CD4-positive, alpha-beta T cell (primary cell): ENCODE results near the gene ANO8. TPM values are rescaled to one million over a fixed set of nuclear protein-coding genes. Genes with fewer than 3 reads are reported as not detected.
A peak's percentile ranks its signal among the peaks of the same experiment; 100 is the strongest.

ENCODE experiments used
- ATAC-seq: fragments of 200-7000 bp; cut with Tn5 transposase; one replicate; pipeline ENCODE4 v1.10.0; 2022; ENCODE audit warnings: mild to moderate bottlenecking; ENCODE audit not compliant: poor library complexity
- CTCF ChIA-PET: fragments of 350-600 bp; sonication (Branson Sonifier 250); formaldehyde crosslinking; loops from one replicate; lab custom pipeline; 2021; ENCODE audit warnings: antibody characterized with exemption, inconsistent platforms; lab: Charles Lee
- POLR2A ChIA-PET: fragments of 350-600 bp; sonication (Branson Sonifier 250); formaldehyde crosslinking; loops from one replicate; lab custom pipeline; 2021; ENCODE audit warnings: antibody characterized with exemption, inconsistent platforms; lab: Charles Lee
- DNase-seq, 14 experiments: peaks; one replicate each; pipeline ENCODE4 v3.0.0-alpha.2; 2013 to 2020; ENCODE audit warnings: mixed read lengths in 2 of 14
- H3K27ac ChIP-seq, 2 donors: one replicate each; pipeline versions ENCODE4 v1.5.1 to v1.7.0; 2013; ENCODE audit warnings: low read length in 2 of 2, low read depth in 1 of 2, mild to moderate bottlenecking in 1 of 2
- H3K27me3 ChIP-seq, 2 experiments: 1 replicate in 1 of 2; 2 replicates in 1 of 2; pipeline versions ENCODE4 v1.6.1 to v1.7.0; 2013; ENCODE audit warnings: low read length in 2 of 2, control low read depth in 1 of 2, mild to moderate bottlenecking in 1 of 2, moderate library complexity in 1 of 2; ENCODE audit not compliant: insufficient read depth in 2 of 2, control insufficient read depth in 1 of 2
- H3K36me3 ChIP-seq: one replicate; pipeline ENCODE4 v1.6.1; 2013; ENCODE audit warnings: low read length, control low read depth; ENCODE audit not compliant: insufficient read depth
- H3K4me1 ChIP-seq: one replicate; pipeline ENCODE4 v1.6.1; 2013; ENCODE audit warnings: low read length, control low read depth; ENCODE audit not compliant: insufficient read depth
- H3K4me3 ChIP-seq: one replicate; pipeline ENCODE4 v1.5.1; 2013; ENCODE audit warnings: mild to moderate bottlenecking, low read length, moderate library complexity
- H3K9me3 ChIP-seq, 2 experiments: 1 replicate in 1 of 2; 2 replicates in 1 of 2; pipeline versions ENCODE4 v1.6.1 to v1.7.0; 2013; ENCODE audit warnings: low read length in 2 of 2, mild to moderate bottlenecking in 2 of 2, control low read depth in 1 of 2, moderate library complexity in 1 of 2; ENCODE audit not compliant: control insufficient read depth in 1 of 2, insufficient read depth in 1 of 2
- H3K27ac Mint-ChIP-seq: one replicate; pipeline ENCODE4 v1.8.0; 2020; ENCODE audit warnings: mixed read lengths
- H3K27me3 Mint-ChIP-seq: one replicate; pipeline ENCODE4 v1.8.0; 2021; ENCODE audit warnings: mixed read lengths
- H3K36me3 Mint-ChIP-seq: one replicate; pipeline ENCODE4 v1.8.0; 2021; ENCODE audit warnings: low read depth, mixed read lengths
- H3K4me1 Mint-ChIP-seq: one replicate; pipeline ENCODE4 v1.8.0; 2021; ENCODE audit warnings: low read depth, mixed read lengths
- H3K4me3 Mint-ChIP-seq: one replicate; pipeline ENCODE4 v1.8.0; 2020; ENCODE audit warnings: mild to moderate bottlenecking, mixed read lengths
- H3K9me3 Mint-ChIP-seq: one replicate; pipeline ENCODE4 v1.8.0; 2020; ENCODE audit warnings: mixed read lengths
- intact Hi-C, 2 experiments: fragments of 100-400 bp; cut with DNase I in 1 of 2; cut with micrococcal nuclease in 1 of 2; formaldehyde crosslinking; loops; one replicate each; pipeline versions ENCODE4 v1.15.1 to v1.9.0; 2023 to 2025; cut with DNase I, micrococcal nuclease
- total RNA-seq, 174 experiments: library from RNA in 2 of 174; stranded (reverse) in 2 of 174; gene quantifications; one replicate each; pipeline ENCODE4 v1.2.3 and lab custom pipeline; 2021 to 2026
- TF ChIP-seq, protein P1 (sequence below): fragments of 200-600 bp; IDR thresholded peaks from one replicate; pipeline ENCODE4 v1.8.0; 2022; ENCODE audit warnings: antibody characterized with exemption, mild to moderate bottlenecking

The ANO8 gene
- total RNA-seq, 2 experiments from 2014 or later: 15.3 TPM

DNA sequence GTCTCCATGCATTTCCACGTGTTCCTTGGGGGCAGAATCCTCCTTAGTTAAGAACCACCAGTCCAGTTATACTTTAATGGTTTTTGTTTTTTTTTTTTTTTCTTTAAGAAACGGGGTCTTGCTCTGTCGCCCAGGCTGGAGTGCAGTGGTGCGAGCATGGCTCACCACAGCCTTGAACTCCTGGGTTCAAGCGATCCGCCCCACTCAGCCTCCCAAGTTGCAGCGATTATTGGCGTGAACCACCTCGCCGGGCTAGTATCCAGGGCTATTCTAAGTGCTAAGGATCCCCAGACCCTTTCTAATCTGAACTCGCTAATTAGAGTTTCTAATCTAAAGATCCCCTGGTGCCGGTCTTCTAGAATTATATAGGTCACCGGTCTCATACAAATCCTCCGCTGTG, 41.0 kb downstream of the ANO8 start:
- Histone ChIP-seq H3K4me3 (no peak overlapping the region), H3K9me3 (peaks cover 0 to 9% of the 10 kb centered on the region in 2 experiments), H3K36me3 (no peaks in the 10 kb centered on the region), H3K27ac (no peak overlapping the region), H3K27me3 (no peaks in the 10 kb centered on the region), H3K4me1 (peaks cover 18% of the 10 kb centered on the region)
- POLR2A ChIA-PET: interaction anchor here (1.6 to 3.2 kb wide), 3 partner anchors 12 to 40 kb away, joined by 10 to 18 read pairs (median 11); partner anchors contain the start of genes DDA1 and MRPL34
- CTCF ChIA-PET: interaction anchor here (0.8 to 1.8 kb wide), 10 partner anchors 10 to 114 kb away, joined by 3 to 17 read pairs (median 5); partner anchors contain the start of genes ABHD8, ANKLE1, ANO8 and BABAM1
- intact Hi-C loops: loop anchor here (1.0 to 5.0 kb wide), 5 partner anchors 12 to 174 kb away; partner anchors contain the start of genes ANO8 (in 1 of the 2), GTPBP3 (in 1 of the 2) and MRPL34 (in 1 of the 2)
- TF ChIP-seq, protein P1, sequence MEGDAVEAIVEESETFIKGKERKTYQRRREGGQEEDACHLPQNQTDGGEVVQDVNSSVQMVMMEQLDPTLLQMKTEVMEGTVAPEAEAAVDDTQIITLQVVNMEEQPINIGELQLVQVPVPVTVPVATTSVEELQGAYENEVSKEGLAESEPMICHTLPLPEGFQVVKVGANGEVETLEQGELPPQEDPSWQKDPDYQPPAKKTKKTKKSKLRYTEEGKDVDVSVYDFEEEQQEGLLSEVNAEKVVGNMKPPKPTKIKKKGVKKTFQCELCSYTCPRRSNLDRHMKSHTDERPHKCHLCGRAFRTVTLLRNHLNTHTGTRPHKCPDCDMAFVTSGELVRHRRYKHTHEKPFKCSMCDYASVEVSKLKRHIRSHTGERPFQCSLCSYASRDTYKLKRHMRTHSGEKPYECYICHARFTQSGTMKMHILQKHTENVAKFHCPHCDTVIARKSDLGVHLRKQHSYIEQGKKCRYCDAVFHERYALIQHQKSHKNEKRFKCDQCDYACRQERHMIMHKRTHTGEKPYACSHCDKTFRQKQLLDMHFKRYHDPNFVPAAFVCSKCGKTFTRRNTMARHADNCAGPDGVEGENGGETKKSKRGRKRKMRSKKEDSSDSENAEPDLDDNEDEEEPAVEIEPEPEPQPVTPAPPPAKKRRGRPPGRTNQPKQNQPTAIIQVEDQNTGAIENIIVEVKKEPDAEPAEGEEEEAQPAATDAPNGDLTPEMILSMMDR: no peak
- Mint-ChIP-seq H3K4me3 (no peak overlapping the region), H3K27ac (no peak overlapping the region), H3K9me3 (no peaks in the 10 kb centered on the region), H3K36me3 (no peaks in the 10 kb centered on the region), H3K27me3 (no peaks in the 10 kb centered on the region), H3K4me1 (peaks cover 9% of the 10 kb centered on the region)
- ATAC-seq (no peak), DNase-seq (no peak)

DNA sequence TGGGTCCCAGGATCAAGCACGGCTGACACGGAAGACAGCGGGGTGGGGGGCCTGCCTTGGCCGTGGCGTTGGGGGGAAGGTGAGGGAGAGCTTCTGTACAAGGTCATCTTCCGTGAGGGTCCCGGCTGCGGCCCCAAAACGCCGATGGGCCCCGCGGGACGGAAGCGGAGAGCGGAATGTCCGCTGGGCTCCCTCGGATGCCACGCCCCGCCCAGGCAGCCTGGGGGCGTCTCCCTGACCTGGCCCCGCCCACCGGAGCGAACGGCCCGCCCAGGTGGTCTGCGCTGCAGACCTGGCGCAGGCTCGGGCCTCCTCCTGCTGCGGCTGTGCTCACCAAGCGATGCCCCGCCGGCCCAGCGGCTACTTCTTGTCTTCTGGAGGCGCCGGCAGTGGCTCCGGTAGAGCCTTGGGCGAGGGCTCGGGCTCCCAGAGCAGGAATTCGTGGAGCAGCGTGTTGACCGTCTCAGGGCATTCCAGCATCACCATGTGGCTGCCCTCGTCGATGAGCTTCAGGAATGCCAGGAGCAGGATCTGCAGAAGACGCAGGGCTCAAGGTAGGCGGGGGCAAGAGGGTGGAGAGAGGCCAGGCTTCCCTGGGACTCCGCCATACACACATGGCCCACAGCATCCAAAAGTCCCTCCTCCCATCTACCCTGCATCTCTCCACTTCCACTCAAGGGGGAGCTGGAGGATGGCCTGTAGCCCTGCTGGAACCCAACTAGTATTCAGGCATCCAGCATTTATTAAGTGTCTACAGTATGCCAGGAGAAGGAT, 42.2 kb downstream of the ANO8 start:
- H3K4me1 Mint-ChIP-seq: peaks cover 9% of the 10 kb centered on the region
- no peaks in the 10 kb centered on the region for H3K36me3 Mint-ChIP-seq

DNA sequence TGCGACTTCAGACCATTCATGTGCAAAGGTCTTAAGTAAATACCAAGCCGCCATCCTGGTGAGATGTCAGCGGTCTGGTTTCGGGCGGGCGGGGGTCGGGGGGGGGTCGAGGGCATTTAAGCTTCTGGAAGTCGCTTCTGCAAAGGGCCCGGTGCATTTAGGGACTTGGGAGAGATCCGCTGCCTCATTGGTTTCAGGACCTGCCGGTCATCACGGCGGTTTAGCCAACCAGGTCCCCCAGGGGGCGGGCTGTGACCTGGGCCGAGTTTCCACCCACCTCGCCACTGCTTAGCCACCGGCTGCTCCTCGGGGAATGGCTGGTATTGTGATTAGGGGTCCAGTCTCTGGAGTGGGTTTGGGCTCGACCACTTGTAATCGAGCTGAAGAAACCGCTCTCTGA, 45.2 kb downstream of the ANO8 start:
- Histone ChIP-seq H3K4me1 (peaks cover 18% of the 10 kb centered on the region), H3K27me3 (no peaks in the 10 kb centered on the region), H3K4me3 (no peak overlapping the region), H3K27ac (no peak overlapping the region), H3K9me3 (peaks cover 0 to 5% of the 10 kb centered on the region in 2 experiments), H3K36me3 (no peaks in the 10 kb centered on the region)
- H3K27me3 Mint-ChIP-seq: peaks cover 4% of the 10 kb centered on the region
- ATAC-seq (no peak), DNase-seq (peak in 5 of 14 experiments; percentile 18 to 65 (median 32))
- CTCF ChIA-PET: no interaction called here
- H3K4me1 Mint-ChIP-seq: peaks cover 9% of the 10 kb centered on the region
- H3K27ac Mint-ChIP-seq: no peak overlapping the region
- intact Hi-C loops: no loop called here
- H3K36me3 Mint-ChIP-seq: no peaks in the 10 kb centered on the region
- no peaks in the 10 kb centered on the region for H3K9me3 Mint-ChIP-seq
- TF ChIP-seq, protein P1: no peak
- no peak overlapping the region for H3K4me3 Mint-ChIP-seq
- POLR2A ChIA-PET: no interaction called here

More for the DNA sequence above, 42.2 kb downstream of the ANO8 start:
- H3K4me3 ChIP-seq: peak overlapping the region; percentile 83
- H3K4me1 ChIP-seq: peaks cover 18% of the 10 kb centered on the region
- no peaks in the 10 kb centered on the region for H3K36me3 ChIP-seq
- CTCF ChIA-PET: interaction anchor here (0.7 to 1.8 kb wide), 17 partner anchors 10 to 204 kb away, joined by 3 to 27 read pairs (median 5); partner anchors contain the start of genes ABHD8, ANKLE1, ANO8 and BABAM1
- intact Hi-C loops: loop anchor here (1.0 to 5.0 kb wide), 8 partner anchors 11 to 175 kb away; partner anchors contain the start of genes ABHD8 (in 1 of the 2), ANO8 (in 1 of the 2), GTPBP3 (in 1 of the 2) and MRPL34 (in 1 of the 2)
- Mint-ChIP-seq H3K27me3 (peaks cover 4% of the 10 kb centered on the region), H3K9me3 (no peaks in the 10 kb centered on the region), H3K4me3 (peak overlapping the region; percentile 92), H3K27ac (peak overlapping the region; percentile 19)
- DNase-seq: peak; percentile 58 to 91 (median 71)
- peaks cover 0 to 5% of the 10 kb centered on the region in 2 experiments for H3K9me3 ChIP-seq
- TF ChIP-seq, protein P1: peak; percentile 84
- POLR2A ChIA-PET: interaction anchor here (0.5 to 3.2 kb wide), 11 partner anchors 11 to 167 kb away, joined by 3 to 18 read pairs (median 3); partner anchors contain the start of genes ABHD8, DDA1, MRPL34 and MVB12A
- peak; percentile 98 for ATAC-seq
- no peaks in the 10 kb centered on the region for H3K27me3 ChIP-seq
- H3K27ac ChIP-seq: no peak overlapping the region
